ENCODE data around the gene HBQ1.
"Not testable (repeated sequence)": the region's sequence is repeated elsewhere in the genome, so short reads cannot be mapped to it uniquely, and the experiment has no call there.

Gene HBQ1

DNA sequence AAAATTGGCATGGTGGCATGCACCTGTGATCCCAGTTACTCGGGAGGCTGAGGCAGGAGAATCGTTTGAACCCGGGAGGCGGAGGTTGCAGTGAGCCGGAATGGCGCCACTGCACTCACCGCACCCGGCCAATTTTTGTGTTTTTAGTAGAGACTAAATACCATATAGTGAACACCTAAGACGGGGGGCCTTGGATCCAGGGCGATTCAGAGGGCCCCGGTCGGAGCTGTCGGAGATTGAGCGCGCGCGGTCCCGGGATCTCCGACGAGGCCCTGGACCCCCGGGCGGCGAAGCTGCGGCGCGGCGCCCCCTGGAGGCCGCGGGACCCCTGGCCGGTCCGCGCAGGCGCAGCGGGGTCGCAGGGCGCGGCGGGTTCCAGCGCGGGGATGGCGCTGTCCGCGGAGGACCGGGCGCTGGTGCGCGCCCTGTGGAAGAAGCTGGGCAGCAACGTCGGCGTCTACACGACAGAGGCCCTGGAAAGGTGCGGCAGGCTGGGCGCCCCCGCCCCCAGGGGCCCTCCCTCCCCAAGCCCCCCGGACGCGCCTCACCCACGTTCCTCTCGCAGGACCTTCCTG lies at the start of gene HBQ1:
HBQ1 (plus strand) TSS at position 359 of the 575 bp plus-strand sequence; CDS start at position 387, 28 bp downstream.
- DNase-seq, result no peak

GRCh38 chr16:130533-131173 lies 49.6 kb upstream of the HBQ1 start:
- DNase-seq, result no peak

GRCh38 chr16:132120-132519 lies 48.1 kb upstream of the HBQ1 start:
- DNase-seq, result no peak

GRCh38 chr16:133716-134115 lies 46.5 kb upstream of the HBQ1 start:
- no peak for DNase-seq

GRCh38 chr16:138049-138417 lies 42.2 kb upstream of the HBQ1 start:
- no peak for DNase-seq

- DNase-seq, result no peak
These were observed 39.9 kb upstream of the HBQ1 start for GRCh38 chr16:140175-140857.

GRCh38 chr16:142405-142967 lies 37.8 kb upstream of the HBQ1 start:
- DNase-seq, result no peak

- no peak for DNase-seq
These were observed 37.2 kb upstream of the HBQ1 start for GRCh38 chr16:143047-143446.

- no peak for DNase-seq
These were observed 36.8 kb upstream of the HBQ1 start for GRCh38 chr16:143456-143855.

DNA sequence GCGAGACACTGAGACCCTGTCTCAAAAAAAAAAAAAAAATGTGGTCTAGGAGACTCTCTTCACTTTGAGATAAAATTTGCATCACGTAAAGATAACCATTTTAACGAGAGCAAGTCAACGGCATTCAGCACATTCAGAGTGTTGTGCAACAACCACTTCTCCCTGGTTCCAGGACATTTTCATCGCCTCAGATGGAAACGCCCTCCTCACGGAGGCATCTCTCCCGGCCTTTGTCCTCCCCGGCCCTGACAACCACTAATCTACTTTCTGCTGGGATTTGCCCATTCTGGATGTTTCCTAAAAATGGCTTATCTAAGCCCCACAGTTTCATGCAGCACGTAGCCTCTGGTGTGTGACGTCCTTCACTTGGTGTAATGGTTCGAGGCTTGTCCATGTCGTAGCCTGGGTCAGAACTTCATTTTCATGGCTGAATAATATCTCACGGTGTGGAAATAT lies 35.4 kb upstream of the HBQ1 start:
- DNase-seq, result no peak

- no peak for DNase-seq
These were observed 33.6 kb upstream of the HBQ1 start for GRCh38 chr16:146646-147045.

DNA sequence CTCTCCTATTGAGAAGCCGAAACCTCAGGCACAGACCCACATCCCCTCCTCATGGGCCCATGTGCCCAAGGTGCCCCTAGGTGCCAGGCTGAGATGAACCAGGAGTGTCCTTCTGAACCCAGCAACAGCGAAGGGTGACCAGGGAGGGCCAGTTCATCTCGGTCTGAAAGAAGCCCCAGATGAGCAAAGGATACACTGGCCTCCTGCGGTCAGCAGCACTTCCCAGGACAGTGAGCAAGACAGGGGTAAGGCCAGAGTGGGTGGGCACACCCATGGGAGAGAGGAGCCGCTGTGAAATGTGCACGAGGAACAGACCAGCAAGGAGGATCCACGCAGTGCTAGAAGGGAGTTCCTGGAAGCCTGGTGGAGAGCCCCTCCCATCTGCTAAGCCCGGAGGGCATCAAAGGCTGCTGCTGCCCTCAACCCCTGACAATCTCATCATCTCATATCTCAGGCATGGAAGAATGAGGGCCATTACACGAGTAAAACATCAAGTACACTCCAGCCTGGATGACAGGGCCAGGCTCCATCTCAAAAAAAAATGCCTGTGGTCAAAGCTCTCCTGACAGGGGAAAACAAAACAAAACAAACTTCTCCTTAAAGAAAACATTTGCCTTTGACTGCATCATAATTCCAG lies 31.1 kb upstream of the HBQ1 start:
- DNase-seq, result no peak

- no peak for DNase-seq
These were observed 27.8 kb upstream of the HBQ1 start, which contains the start of gene HBZ for GRCh38 chr16:152141-153128. Gene HBZ (plus strand): TSS chr16:152644. CDS start chr16:152910, 266 bp downstream.

- DNase-seq, result not testable (repeated sequence)
These were observed 27.1 kb upstream of the HBQ1 start for GRCh38 chr16:153129-153521.

GRCh38 chr16:153550-154216 lies 26.6 kb upstream of the HBQ1 start:
- DNase-seq, result not testable (repeated sequence)

DNA sequence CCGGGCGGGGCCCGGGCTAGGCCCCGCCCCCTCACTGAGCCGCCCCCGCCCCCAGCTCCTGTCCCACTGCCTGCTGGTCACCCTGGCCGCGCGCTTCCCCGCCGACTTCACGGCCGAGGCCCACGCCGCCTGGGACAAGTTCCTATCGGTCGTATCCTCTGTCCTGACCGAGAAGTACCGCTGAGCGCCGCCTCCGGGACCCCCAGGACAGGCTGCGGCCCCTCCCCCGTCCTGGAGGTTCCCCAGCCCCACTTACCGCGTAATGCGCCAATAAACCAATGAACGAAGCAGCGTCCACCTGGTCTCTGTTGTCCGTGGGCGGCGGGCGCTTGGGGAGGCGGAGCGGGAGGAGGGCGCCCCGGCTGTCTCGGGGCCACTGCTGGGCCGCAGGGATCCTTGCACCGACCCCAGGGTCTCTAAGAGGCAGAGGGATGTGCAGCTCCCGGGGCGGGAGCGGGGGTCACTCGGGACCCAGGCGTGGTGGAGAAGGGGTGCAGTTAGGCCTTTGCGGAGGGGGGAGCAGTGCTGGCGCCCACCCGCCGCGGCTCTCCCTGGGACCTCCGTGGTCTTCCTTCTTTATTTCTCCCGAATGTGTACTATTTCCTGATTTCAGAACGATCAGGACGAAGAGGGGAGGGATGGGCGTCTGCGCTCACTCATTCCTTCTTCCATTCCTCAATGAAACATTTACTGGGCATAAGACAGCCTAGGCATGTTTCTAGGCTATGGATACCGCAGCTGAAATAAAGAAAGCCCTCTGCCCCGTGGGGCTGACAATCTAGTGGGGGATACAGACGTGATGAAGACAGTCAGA lies 25.8 kb upstream of the HBQ1 start:
- peak; percentile 23 for DNase-seq

- DNase-seq, result no peak
These were observed 25.2 kb upstream of the HBQ1 start for GRCh38 chr16:155031-155398.

DNA sequence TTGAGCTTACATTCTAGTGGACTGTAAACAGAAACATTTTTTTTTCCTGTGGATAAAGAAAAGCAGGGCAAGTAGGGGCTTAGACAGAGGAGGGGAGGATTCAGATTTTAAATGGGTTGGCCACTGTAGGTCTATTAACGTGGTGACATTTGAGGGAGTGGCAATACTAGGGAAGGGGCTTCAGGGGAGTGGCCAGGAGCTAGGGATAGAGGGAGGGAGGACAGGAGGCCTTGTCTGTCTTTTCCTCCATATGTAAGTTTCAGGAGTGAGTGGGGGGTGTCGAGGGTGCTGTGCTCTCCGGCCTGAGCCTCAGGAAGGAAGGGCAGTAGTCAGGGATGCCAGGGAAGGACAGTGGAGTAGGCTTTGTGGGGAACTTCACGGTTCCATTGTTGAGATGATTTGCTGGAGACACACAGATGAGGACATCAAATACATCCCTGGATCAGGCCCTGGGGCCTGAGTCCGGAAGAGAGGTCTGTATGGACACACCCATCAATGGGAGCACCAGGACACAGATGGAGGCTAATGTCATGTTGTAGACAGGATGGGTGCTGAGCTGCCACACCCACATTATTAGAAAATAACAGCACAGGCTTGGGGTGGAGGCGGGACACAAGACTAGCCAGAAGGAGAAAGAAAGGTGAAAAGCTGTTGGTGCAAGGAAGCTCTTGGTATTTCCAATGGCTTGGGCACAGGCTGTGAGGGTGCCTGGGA lies 21.0 kb upstream of the HBQ1 start:
- no peak for DNase-seq

- not testable (repeated sequence) for DNase-seq
These were observed 20.0 kb upstream of the HBQ1 start for GRCh38 chr16:160242-160641.

DNA sequence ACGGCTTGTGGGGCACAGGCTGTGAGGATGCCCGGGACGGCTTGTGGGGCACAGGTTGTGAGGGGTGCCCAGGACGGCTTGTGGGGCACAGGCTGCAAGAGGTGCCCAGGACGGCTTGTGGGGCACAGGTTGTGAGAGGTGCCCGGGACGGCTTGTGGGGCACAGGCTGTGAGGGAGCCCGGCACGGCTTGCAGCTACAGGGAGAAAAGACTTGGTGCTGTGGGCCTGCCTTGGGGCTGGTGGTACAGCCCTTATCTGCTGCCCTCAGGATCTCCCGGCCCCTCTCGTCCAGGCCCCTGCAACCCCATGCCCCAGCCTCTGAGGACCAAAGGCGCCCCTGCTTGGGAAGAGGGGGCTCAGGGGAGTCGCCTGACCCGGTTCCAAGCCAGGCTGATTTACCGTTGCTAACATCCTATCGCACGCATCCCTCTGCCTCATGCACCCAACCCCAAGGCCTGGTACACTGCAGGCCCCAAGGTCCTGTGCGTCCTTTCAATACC lies 19.5 kb upstream of the HBQ1 start:
- no peak for DNase-seq

Measured in NCI-H524 treated with DMSO at 0.1 percent for 48 hours (cell line).